Measurements from ENCODE around the gene SKA2.

- no peak for TF ChIP-seq CTCF (IDR thresholded peaks at IDR 0.05 in 8 of 11, conservative IDR thresholded peaks at IDR 0.05 in 3 of 11)
- peak in 2 of 3 donors; percentile 14 to 50 for TF ChIP-seq POLR2AphosphoS5 (IDR thresholded peaks at IDR 0.05)
These were observed 61.2 kb downstream of the SKA2 start for GRCh38 chr17:59093702-59094231.

Data from spleen (tissue), 7 donors.